HCT116 (cell line): ENCODE measurements around the gene SIRT3.

ENCODE experiments used
- CTCF ChIP-seq, 3 experiments: fragments of 200-600 bp in 1 of 3; sonication (generic) in 1 of 3; IDR thresholded peaks in 2 of 3; conservative IDR thresholded peaks in 1 of 3; 2 replicates each; pipeline ENCODE4 v1.5.1; 2012 to 2017; ENCODE audit warnings: low read depth in 2 of 3, low read length in 2 of 3, antibody characterized with exemption in 1 of 3, borderline replicate concordance in 1 of 3, control low read depth in 1 of 3, mild to moderate bottlenecking in 1 of 3, mixed read lengths in 1 of 3, mixed run types in 1 of 3, moderate library complexity in 1 of 3; ENCODE audit not compliant: insufficient read depth in 1 of 3
- EGR1 ChIP-seq: IDR thresholded peaks from 2 replicates; pipeline ENCODE4 v1.6.1; 2012; ENCODE audit warnings: low read depth
- JUND ChIP-seq: IDR thresholded peaks from 2 replicates; pipeline ENCODE4 v1.6.1; 2012
- POLR2AphosphoS5 ChIP-seq: IDR thresholded peaks from 2 replicates; pipeline ENCODE4 v1.6.1; 2011; ENCODE audit warnings: mild to moderate bottlenecking, low read depth, low read length, moderate library complexity
- ZFX ChIP-seq: fragments of 450-650 bp; IDR thresholded peaks from 2 replicates; pipeline ENCODE4 v1.6.1; 2017

GRCh38 chr11:232783-233565 lies 3.2 kb downstream of the SIRT3 start:
- no peak for TF ChIP-seq EGR1
- no peak for TF ChIP-seq POLR2AphosphoS5
- no peak for TF ChIP-seq CTCF (IDR thresholded peaks at IDR 0.05 in 2 of 3, conservative IDR thresholded peaks at IDR 0.05 in 1 of 3; ENCODE audit: borderline replicate concordance in 1 of 3, insufficient read depth in 1 of 3, low read depth in 2 of 3, low read length in 2 of 3)
- TF ChIP-seq JUND: no peak
- TF ChIP-seq ZFX: no peak
